DMS53 (cell line): ENCODE results near the gene TRIM40.
"Not testable (repeated sequence)": the region's sequence is repeated elsewhere in the genome, so short reads cannot be mapped to it uniquely, and the experiment has no call there.

Experiments used
- DNase-seq: peaks from one replicate; lab custom pipeline; 2025; lab: John Stamatoyannopoulos, UW

Gene TRIM40

DNA sequence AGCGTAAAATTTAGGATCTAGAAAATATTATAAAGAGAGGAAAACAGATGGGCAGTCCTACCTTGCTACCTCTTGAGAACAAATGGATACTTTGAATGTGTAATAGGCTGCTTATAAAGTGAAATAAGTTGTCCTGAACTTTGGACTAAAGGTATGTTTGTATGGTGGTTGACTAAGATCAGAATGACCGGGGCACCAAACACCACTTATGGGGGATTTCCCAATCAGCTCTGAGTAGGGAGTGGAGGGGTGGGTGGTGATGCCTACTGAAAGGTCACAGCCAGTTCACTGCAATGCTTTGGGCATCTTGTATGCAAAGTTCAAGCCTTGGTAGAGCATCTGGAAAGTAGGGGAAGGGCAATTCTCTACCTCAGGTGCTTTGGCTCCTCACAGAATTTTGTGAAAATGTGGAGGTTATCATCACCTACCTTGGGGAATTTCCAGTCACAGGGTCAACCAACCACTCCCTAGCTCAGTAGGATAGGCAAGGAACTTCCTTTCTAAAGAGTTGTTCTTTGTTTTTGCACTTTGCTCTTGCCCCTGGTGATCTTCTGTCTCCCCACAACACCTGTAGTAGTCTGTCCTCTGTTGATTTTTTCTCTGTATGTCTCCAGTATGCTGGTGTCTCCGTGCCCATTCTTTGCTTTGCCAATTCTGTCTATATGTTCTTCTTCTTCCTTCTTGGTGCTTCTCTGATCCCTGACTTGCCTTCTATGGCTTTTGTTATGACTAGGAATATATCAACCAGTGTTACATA, 22.8 kb upstream of the TRIM40 start, which contains the start of gene TRIM31:
TSS of gene TRIM31 (minus strand) at position 88 of the 757 bp plus-strand sequence. CDS start 285 bp downstream, outside the sequence.
- no peak for DNase-seq

GRCh38 chr6:30113841-30114240, 22.1 kb upstream of the TRIM40 start:
- no peak for DNase-seq

- no peak for DNase-seq
These were observed 19.2 kb upstream of the TRIM40 start for GRCh38 chr6:30116724-30117123.

GRCh38 chr6:30118691-30119090, 17.2 kb upstream of the TRIM40 start:
- not testable (repeated sequence) for DNase-seq

DNA sequence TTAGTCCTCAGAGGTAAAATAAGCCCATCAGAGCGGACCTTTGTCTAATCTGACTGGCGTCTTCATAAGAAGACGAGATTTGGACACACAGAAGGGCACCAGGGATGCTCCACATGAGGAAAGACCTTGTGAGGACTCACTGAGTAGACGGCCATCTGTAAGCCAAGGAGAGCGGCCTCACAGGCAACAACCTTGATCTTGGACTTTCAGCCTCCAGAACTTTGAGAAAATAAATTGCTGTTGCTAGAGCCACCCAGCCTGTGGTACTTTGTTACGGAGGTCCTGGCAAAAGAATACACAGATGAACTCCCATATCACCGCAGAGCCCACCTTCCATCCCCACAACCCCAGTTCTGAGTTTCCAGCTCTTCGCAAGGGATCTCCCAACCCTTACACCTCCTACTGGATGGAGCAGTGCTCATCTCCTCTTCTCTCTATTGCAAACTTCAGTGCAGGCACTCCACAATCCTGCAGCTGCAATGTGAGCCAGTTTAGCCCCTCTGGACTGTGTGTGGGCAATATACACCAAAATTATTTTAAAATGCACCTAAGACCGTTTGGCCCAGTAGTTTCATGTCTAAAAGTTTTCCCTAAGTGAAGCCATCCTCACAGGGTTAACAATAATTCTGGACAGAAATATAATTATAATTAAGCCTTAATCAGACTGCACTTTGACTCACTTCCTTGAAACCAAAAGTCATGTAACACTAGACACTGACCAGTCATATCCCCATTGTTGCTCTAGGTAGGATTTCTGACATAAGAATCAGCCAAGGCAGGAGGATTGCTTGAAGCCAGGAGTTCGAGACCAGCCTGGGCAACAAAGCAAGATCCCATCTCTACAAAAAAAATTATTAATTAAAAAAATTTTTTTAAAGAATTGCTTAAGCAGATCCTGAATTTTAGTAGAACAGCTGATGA, 14.2 kb upstream of the TRIM40 start:
- DNase-seq = no peak

- DNase-seq = no peak
These were observed 13.4 kb upstream of the TRIM40 start for GRCh38 chr6:30122515-30122914.

- no peak for DNase-seq
These were observed 8.5 kb upstream of the TRIM40 start for GRCh38 chr6:30127238-30128093.

- DNase-seq = no peak
These were observed 6.4 kb upstream of the TRIM40 start for GRCh38 chr6:30129265-30130178.

DNA sequence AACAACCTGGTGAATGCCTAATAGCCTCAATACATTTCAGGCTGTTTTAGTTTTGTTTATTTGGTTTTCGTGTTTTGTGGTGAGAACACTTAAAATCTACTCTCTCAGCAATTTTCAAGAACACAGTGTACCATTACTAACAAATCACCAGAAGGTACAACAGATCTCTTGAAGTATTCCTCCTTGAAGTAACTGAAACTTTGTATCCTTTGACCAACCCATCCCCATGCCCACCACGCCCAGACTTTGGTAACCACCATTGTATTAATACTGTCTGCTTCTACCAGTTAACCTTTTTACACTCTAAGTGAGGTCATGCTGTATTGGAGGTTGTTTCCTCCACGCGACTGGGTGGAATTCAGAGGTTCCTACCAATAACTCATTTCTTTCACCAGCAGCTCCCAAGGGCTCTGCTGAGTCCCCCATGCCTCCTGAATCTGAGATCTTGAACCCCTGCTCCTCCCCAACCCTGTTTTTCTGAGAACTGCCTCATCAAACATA, 5.7 kb upstream of the TRIM40 start:
- no peak for DNase-seq

DNA sequence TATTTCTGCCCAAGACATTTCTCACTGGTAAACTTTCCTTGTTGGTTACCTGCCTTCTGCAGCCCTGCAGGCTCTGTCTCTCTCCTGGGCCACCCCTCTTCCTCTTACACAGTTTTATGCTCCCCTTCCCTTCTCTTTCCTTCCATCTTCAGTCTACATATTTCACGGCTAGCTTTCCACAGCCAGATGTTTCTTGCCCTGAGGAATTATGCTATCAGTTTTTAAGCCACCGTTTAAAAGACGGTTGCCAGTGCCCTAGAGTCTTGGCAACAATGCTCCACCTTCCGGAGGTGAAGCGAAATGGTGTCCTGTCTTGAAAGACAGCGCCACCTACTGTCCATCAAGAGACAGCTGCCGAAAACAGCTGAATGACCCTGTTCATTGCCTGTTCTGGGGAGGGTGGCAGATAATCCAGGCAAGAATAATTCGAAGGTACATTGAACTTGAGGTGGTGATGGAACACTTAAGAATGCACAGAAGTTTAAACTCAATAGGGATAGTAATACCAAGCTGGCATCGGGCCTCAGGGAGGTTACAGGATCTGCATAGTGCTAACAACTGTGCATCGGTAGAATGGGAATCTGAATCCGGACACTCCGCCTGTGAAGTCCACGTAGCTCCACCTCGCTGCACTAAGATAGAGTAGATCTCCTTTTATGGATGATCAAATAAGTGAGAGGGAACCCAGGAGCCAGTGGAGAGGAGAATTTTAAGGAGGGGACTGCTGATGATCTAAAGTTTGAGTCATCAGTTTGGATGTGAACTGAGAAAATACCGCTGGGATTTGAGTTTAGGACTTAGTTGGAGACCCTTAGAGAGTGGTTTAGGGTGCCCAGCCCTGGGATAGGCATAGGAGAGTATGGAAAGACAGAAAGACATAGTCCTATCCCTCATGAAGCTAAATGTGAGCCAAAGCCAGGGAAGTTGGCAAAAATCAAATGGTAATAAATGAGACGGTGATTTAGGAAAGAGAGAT, 4.8 kb upstream of the TRIM40 start:
- peak; percentile 91 for DNase-seq

GRCh38 chr6:30131947-30132497, 3.9 kb upstream of the TRIM40 start:
- DNase-seq = no peak

- no peak for DNase-seq
These were observed 793 bp upstream of the TRIM40 start for GRCh38 chr6:30135147-30135546.

DNA sequence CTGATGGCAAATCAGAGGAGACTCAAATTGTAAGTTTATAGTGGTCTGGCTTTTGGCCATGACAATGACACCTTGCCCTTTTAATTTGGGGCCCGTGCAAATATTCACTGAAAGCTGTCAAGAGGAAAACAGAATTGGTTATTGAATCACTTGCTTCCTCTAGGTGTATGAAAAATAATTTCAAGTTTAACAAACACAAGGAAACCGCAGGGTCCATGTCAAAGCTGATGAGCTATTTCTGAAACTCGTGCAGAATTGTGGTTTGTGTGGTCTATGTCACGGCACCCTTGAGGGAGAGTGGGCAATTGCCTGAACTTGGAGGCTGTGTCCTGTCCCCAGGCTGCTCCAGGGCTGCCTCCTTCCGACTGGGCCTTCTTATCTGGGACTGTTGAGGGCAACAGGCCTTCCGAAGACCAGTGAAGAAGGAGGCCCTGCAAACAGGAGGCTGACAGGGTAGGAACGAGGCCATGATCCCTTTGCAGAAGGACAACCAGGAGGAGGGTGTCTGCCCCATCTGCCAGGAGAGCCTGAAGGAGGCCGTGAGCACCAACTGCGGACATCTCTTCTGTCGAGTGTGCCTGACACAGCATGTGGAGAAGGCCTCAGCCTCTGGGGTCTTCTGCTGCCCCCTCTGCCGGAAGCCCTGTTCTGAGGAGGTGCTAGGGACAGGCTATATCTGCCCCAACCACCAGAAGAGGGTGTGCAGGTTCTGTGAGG, 788 bp downstream of the TRIM40 start:
- DNase-seq = no peak

- DNase-seq = not testable (repeated sequence)
These were observed 4.3 kb downstream of the TRIM40 start for GRCh38 chr6:30140240-30140639.

DNA sequence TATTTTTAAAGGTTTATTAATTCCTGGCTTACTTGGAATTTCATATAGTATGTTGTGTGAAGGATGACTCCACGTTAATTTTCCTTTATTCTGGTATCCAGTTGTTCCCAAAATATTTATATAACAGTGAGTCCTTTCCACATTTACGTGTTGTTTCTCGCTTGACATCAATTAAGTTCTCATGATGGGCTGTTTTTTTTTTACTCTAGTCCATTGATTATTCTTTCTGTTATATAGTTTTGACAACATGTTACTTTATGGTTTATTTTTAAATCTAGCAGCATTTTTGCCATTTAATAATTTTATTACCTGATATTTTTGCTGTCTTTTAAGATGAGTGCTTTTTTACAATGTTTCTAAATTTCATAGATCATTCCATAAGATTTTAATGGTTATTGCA, 6.7 kb downstream of the TRIM40 start:
- no peak for DNase-seq

DNA sequence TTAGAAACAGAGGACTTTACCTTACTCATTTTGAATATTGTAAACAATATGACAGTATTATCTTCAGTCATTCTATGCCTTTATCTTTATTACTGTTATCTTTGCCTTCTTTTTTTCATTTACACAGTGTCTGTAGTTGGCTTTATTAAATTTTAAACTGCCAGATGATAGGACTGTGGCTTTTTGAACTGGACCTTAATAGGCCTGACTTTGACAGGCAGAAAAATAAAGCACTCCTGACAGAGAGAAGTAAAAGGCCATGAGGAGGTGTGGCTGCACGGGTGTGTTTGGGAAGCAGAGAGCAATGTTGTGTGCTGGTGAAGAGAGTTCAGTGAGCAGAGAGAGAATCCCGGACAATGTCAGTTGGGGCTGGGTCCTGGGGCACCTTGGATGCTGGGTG, 7.8 kb downstream of the TRIM40 start:
- no peak for DNase-seq

GRCh38 chr6:30144811-30145210, 8.9 kb downstream of the TRIM40 start:
- no peak for DNase-seq

DNA sequence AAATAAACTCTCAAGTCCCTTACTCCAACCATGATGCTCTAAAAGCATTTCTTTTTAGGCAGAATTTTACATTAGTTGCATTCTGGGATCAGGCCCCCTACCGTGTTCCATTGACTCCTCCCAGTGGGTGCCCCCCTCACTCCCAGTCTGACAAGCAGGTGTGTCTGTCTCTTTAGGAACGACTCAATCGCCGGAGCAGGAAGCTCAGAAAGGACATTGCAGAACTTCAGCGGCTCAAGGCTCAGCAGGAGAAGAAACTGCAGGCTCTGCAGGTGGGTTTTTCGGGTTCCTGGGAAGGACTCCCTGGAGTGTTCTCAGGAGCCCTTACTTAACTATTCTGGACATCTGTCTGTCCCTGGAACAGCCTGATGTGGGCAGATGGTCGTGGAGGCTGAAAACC, 9.9 kb downstream of the TRIM40 start:
- no peak for DNase-seq

DNA sequence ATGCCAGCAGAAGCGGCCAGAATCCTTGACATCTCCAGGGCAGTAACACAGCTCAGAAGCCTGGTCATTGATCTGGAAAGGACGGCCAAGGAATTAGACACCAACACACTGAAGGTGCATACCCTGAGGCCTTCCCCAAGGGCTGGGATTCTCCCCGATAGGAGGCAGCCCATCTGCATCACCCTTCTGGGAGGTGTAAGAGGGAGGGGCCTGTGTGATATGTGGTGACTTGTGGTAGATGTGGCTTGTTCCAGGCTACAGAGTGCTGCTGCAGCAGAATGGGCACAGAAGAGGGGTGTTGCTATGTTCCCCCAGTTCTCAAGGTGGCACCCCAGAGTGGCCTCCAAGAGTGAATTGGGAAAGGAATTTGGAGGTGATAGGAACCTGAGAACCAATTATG, 11.2 kb downstream of the TRIM40 start:
- no peak for DNase-seq
